GM23338 (cell line): ENCODE measurements around the gene RNF26. TPM values are rescaled to one million over a fixed set of nuclear protein-coding genes. Genes with fewer than 3 reads are reported as not detected.

ENCODE experiments used
- ATAC-seq: fragments of 200-7000 bp; cut with Tn5 transposase; 3 replicates; pipeline ENCODE4 v1.9.1; 2020
- DNase-seq: peaks from one replicate; pipeline ENCODE4 v3.0.0-alpha.2; 2015; ENCODE audit warnings: low spot score
- H2AFZ ChIP-seq: fragments of 200-600 bp; sonication (generic); 2 replicates; pipeline ENCODE4 v1.8.0; 2016; ENCODE audit warnings: antibody characterized with exemption, mild to moderate bottlenecking, moderate library complexity
- H3F3A ChIP-seq: fragments of 200-600 bp; sonication (generic); replicated peaks from 2 replicates; pipeline ENCODE4 v1.8.0; 2017; ENCODE audit warnings: antibody characterized with exemption, mixed run types, low read depth
- H3K27ac ChIP-seq: fragments of 200-600 bp; sonication (generic); 2 replicates; pipeline ENCODE4 v1.6.1; 2016; ENCODE audit warnings: low read depth
- H3K27me3 ChIP-seq: fragments of 200-600 bp; sonication (generic); 2 replicates; pipeline ENCODE4 v1.8.0; 2016; ENCODE audit warnings: mild to moderate bottlenecking, mixed run types, moderate library complexity; ENCODE audit not compliant: insufficient read depth
- H3K36me3 ChIP-seq: fragments of 200-600 bp; sonication (generic); 2 replicates; pipeline ENCODE4 v1.8.0; 2016; ENCODE audit warnings: mild to moderate bottlenecking; ENCODE audit not compliant: insufficient read depth
- H3K4me1 ChIP-seq: fragments of 200-600 bp; sonication (generic); 2 replicates; pipeline ENCODE4 v1.8.0; 2016; ENCODE audit warnings: mild to moderate bottlenecking, moderate library complexity; ENCODE audit not compliant: insufficient read depth
- H3K4me2 ChIP-seq: fragments of 200-600 bp; sonication (generic); 2 replicates; pipeline ENCODE4 v1.7.1; 2017; ENCODE audit warnings: mixed run types
- H3K4me3 ChIP-seq: fragments of 200-600 bp; sonication (generic); 2 replicates; pipeline ENCODE4 v1.6.1; 2016; ENCODE audit warnings: mixed run types
- H3K79me2 ChIP-seq: fragments of 200-600 bp; sonication (generic); replicated peaks from 2 replicates; pipeline ENCODE4 v1.8.0; 2017; ENCODE audit warnings: mild to moderate bottlenecking; ENCODE audit not compliant: insufficient read depth
- H3K9me2 ChIP-seq: fragments of 200-600 bp; sonication (generic); 2 replicates; pipeline ENCODE4 v1.8.0; 2017; ENCODE audit not compliant: insufficient read depth
- H4K20me1 ChIP-seq: fragments of 200-600 bp; sonication (generic); replicated peaks from 2 replicates; pipeline ENCODE4 v1.8.0; 2017; ENCODE audit warnings: mild to moderate bottlenecking; ENCODE audit not compliant: insufficient read depth
- H3K27ac Mint-ChIP-seq: 2 replicates; pipeline ENCODE4 v1.8.0; 2020; ENCODE audit warnings: inconsistent platforms, mild to moderate bottlenecking, moderate library complexity, mixed read lengths
- H3K27me3 Mint-ChIP-seq: 3 replicates; pipeline ENCODE4 v1.8.0; 2022; ENCODE audit warnings: low read depth, mild to moderate bottlenecking, moderate library complexity, mixed read lengths, inconsistent platforms; ENCODE audit not compliant: insufficient read depth, poor library complexity
- H3K36me3 Mint-ChIP-seq: 3 replicates; pipeline ENCODE4 v1.8.0; 2021; ENCODE audit warnings: low read depth, mild to moderate bottlenecking, inconsistent platforms, moderate library complexity, mixed read lengths
- H3K4me1 Mint-ChIP-seq: 3 replicates; pipeline ENCODE4 v1.8.0; 2020; ENCODE audit warnings: mild to moderate bottlenecking, inconsistent platforms, mixed read lengths
- H3K4me3 Mint-ChIP-seq: 3 replicates; pipeline ENCODE4 v1.8.0; 2021; ENCODE audit warnings: moderate library complexity, mild to moderate bottlenecking, inconsistent platforms, mixed read lengths
- H3K9me3 Mint-ChIP-seq: 3 replicates; pipeline ENCODE4 v1.8.0; 2020; ENCODE audit warnings: moderate library complexity, mild to moderate bottlenecking, inconsistent platforms, mixed read lengths
- EZH2phosphoT487 ChIP-seq: fragments of 200-600 bp; sonication (generic); IDR thresholded peaks from one replicate; pipeline ENCODE4 v1.8.1; 2018; ENCODE audit warnings: antibody characterized with exemption; ENCODE audit not compliant: unreplicated experiment
- JUNB ChIP-seq: IDR thresholded peaks from one replicate; pipeline ENCODE4 v1.6.1; 2016; ENCODE audit warnings: antibody characterized with exemption; ENCODE audit not compliant: unreplicated experiment
- NANOG ChIP-seq: IDR thresholded peaks from 2 replicates; pipeline ENCODE4 v1.6.1; 2016; ENCODE audit warnings: antibody characterized with exemption, borderline replicate concordance
- POLR2AphosphoS5 ChIP-seq: IDR thresholded peaks from 2 replicates; pipeline ENCODE4 v1.6.1; 2016; ENCODE audit warnings: antibody characterized with exemption, low read depth
- STAT1 ChIP-seq: IDR thresholded peaks from one replicate; pipeline ENCODE4 v1.6.1; 2016; ENCODE audit warnings: antibody characterized with exemption; ENCODE audit not compliant: unreplicated experiment
- ZNF331 ChIP-seq: fragments of 250-450 bp; sonication (Bioruptor Pico); IDR thresholded peaks from 2 replicates; pipeline ENCODE4 v1.5.0; 2020; ENCODE audit warnings: low read depth, mild to moderate bottlenecking, moderate library complexity
- polyA plus RNA-seq: library from polyadenylated mRNA; unstranded; fragments of >200 nt; fragmentation: Nextera tagmentation; extraction: Ambion mirVana; gene quantifications from 2 replicates; pipeline ENCODE4 v1.2.1, GENCODE V29; 2016
- total RNA-seq: library from RNA; depleted of rRNA; stranded (reverse); fragments of >200 nt; shearing (Covaris generic); gene quantifications from 2 replicates; pipeline ENCODE4 v1.2.3, GENCODE V29; 2014
- TF ChIP-seq, protein P1 (sequence below), 2 experiments: fragments of 200-600 bp in 1 of 2; sonication (generic) in 1 of 2; conservative IDR thresholded peaks; 2 replicates each; pipeline versions ENCODE4 v1.5.1 to v1.6.1; 2016 to 2017; ENCODE audit warnings: antibody characterized with exemption in 2 of 2, low read depth in 2 of 2, mild to moderate bottlenecking in 2 of 2, moderate library complexity in 1 of 2
- TF ChIP-seq, protein P2 (sequence below): IDR thresholded peaks from one replicate; pipeline ENCODE4 v1.6.1; 2018; ENCODE audit warnings: antibody characterized with exemption; ENCODE audit not compliant: unreplicated experiment

RNF26 gene
- total and polyA plus RNA-seq, 2 experiments from 2014 or later: 31.8 to 58.3 TPM

GRCh38 chr11:119295178-119295577 lies 39.1 kb upstream of the RNF26 start:
- Histone ChIP-seq H3K4me2 (no peak overlapping the region), H3K4me3 (no peak overlapping the region), H3K27ac (no peak overlapping the region), H3K36me3 (peaks cover 40% of the 10 kb centered on the region), H2AFZ (no peak overlapping the region), H3K79me2 (0 out of 2 replicates have a peak, but pooled peaks cover 6% of the 10 kb centered on the region), H3K4me1 (no peaks in the 10 kb centered on the region), H3F3A (peaks cover 6% of the 10 kb centered on the region; the same call in 1 of the 2 replicates), H3K9me2 (no peaks in the 10 kb centered on the region), H3K27me3 (no peaks in the 10 kb centered on the region), H4K20me1 (no peaks in the 10 kb centered on the region; the same call in none of the 2 replicates)
- no peak for DNase-seq
- Mint-ChIP-seq H3K4me1 (no peaks in the 10 kb centered on the region), H3K27me3 (no peaks in the 10 kb centered on the region), H3K9me3 (no peaks in the 10 kb centered on the region), H3K36me3 (peaks cover 54% of the 10 kb centered on the region), H3K27ac (no peak overlapping the region), H3K4me3 (no peak overlapping the region)
- no peak for ATAC-seq
- TF ChIP-seq JUNB (no peak), POLR2AphosphoS5 (no peak), EZH2phosphoT487 (no peak)
- TF ChIP-seq, protein P1, sequence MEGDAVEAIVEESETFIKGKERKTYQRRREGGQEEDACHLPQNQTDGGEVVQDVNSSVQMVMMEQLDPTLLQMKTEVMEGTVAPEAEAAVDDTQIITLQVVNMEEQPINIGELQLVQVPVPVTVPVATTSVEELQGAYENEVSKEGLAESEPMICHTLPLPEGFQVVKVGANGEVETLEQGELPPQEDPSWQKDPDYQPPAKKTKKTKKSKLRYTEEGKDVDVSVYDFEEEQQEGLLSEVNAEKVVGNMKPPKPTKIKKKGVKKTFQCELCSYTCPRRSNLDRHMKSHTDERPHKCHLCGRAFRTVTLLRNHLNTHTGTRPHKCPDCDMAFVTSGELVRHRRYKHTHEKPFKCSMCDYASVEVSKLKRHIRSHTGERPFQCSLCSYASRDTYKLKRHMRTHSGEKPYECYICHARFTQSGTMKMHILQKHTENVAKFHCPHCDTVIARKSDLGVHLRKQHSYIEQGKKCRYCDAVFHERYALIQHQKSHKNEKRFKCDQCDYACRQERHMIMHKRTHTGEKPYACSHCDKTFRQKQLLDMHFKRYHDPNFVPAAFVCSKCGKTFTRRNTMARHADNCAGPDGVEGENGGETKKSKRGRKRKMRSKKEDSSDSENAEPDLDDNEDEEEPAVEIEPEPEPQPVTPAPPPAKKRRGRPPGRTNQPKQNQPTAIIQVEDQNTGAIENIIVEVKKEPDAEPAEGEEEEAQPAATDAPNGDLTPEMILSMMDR (conservative IDR thresholded peaks at IDR 0.05; ENCODE audit: low read depth in 2 of 2): peak in 1 of 2 experiments; percentile 38; a peak in 2 of 4 replicates
- TF ChIP-seq, protein P2, sequence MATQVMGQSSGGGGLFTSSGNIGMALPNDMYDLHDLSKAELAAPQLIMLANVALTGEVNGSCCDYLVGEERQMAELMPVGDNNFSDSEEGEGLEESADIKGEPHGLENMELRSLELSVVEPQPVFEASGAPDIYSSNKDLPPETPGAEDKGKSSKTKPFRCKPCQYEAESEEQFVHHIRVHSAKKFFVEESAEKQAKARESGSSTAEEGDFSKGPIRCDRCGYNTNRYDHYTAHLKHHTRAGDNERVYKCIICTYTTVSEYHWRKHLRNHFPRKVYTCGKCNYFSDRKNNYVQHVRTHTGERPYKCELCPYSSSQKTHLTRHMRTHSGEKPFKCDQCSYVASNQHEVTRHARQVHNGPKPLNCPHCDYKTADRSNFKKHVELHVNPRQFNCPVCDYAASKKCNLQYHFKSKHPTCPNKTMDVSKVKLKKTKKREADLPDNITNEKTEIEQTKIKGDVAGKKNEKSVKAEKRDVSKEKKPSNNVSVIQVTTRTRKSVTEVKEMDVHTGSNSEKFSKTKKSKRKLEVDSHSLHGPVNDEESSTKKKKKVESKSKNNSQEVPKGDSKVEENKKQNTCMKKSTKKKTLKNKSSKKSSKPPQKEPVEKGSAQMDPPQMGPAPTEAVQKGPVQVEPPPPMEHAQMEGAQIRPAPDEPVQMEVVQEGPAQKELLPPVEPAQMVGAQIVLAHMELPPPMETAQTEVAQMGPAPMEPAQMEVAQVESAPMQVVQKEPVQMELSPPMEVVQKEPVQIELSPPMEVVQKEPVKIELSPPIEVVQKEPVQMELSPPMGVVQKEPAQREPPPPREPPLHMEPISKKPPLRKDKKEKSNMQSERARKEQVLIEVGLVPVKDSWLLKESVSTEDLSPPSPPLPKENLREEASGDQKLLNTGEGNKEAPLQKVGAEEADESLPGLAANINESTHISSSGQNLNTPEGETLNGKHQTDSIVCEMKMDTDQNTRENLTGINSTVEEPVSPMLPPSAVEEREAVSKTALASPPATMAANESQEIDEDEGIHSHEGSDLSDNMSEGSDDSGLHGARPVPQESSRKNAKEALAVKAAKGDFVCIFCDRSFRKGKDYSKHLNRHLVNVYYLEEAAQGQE: no peak

DNA sequence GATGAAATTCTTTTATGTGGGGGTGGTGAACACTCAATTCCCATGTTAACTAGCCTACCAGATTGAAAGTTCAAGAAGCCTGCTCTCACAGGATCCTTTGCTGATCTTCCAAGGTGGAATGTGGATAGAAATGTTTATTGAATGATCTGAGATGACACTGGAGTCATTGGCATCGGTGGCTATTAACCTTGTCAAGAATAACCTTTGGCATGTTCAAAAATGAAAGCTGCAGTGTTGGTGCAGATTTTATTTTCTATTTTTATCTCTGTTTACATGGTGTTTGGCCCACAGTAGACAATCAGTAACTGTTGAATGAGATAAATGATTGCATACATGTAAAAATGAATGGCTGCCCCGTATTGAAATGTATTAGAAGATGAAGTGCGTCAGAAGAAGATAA lies 36.4 kb upstream of the RNF26 start:
- Histone ChIP-seq H3K4me2 (no peak overlapping the region), H3K36me3 (peaks cover 51% of the 10 kb centered on the region), H2AFZ (no peak overlapping the region), H4K20me1 (peaks cover 9% of the 10 kb centered on the region), H3K27me3 (no peaks in the 10 kb centered on the region), H3K79me2 (0 out of 2 replicates have a peak, but pooled peaks cover 6% of the 10 kb centered on the region), H3K9me2 (no peaks in the 10 kb centered on the region), H3K4me1 (no peaks in the 10 kb centered on the region), H3F3A (peaks cover 3% of the 10 kb centered on the region; the same call in 1 of the 2 replicates), H3K27ac (no peak overlapping the region), H3K4me3 (no peak overlapping the region)
- ATAC-seq (no peak), DNase-seq (no peak)
- Mint-ChIP-seq H3K36me3 (peaks cover 65% of the 10 kb centered on the region), H3K27ac (no peak overlapping the region), H3K4me1 (no peaks in the 10 kb centered on the region), H3K9me3 (no peaks in the 10 kb centered on the region), H3K4me3 (no peak overlapping the region), H3K27me3 (no peaks in the 10 kb centered on the region)
- TF ChIP-seq, protein P2: no peak
- TF ChIP-seq NANOG: no peak
- no peak for TF ChIP-seq STAT1
- TF ChIP-seq ZNF331 (CRISPR knock-in tag): no peak
